HG03575 (cell line): Measurements from ENCODE around the gene KRT37.
"Not testable (repeated sequence)": the region's sequence is repeated elsewhere in the genome, so short reads cannot be mapped to it uniquely, and the experiment has no call there.

Experiments
- ATAC-seq: cut with Tn5 transposase; IDR thresholded peaks from one replicate; pipeline ENCODE4 v1.9.1; 2021; ENCODE audit not compliant: unreplicated experiment, insufficient number of reproducible peaks, low FRiP score; ENCODE audit errors: extremely low read depth

The KRT37 gene

DNA sequence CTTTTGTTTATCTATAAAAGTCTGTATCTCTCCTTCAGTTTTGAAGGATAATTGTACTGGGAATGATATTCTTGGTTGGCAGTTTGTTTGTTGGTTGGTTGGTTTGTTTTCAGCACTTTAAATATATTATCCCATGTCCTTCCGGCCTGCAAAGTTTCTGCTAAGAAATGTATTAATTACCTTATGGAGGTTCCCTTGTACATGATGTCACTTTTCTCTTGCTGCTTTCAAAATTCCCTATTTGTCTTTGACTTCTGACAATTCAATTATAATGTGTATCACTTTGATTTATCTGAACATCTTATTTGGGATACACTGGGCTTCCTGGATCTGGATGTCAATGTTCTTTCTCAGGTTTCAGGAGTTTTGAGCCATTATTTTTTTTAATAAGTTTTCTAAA, 38.2 kb downstream of the KRT37 start:
- no peak for ATAC-seq

DNA sequence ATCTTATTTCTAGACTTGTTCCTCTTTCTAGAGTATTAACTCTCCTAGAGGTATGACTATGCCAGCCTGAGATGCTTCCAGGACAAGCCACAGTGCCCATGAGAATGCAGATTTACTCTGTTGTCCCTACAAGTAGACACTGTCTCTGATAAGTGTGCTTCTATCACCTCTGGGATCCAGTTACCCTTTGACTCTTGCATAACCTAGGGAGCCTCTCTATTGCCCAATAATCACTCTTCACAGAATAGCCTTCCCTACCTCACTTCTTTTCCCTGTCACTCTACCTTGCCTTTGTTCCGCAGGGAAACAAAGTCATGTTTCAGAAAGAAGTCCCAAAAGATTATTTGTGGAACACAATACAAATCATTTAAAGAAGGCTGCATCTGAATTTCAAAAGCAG, 40.7 kb downstream of the KRT37 start:
- no peak for ATAC-seq

DNA sequence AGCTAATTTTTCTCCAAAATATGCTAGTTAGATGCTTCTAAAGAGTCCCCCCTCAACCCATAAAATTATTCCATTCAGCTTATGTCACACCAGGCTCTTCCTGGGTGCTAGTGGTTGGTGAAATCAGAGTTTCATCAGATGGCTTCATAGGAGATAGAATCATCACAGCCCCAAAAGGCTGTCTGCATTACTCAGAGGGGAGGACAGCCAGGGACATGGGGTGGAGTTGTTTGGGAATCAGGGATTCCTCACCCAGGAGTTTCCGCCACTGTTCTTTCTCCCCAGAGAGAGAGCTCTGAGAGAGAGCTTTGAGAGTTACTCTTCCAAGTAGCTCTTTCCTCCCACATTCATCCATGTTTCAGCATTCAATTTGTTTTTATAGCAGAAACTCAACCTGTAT, 42.0 kb downstream of the KRT37 start:
- ATAC-seq = no peak

DNA sequence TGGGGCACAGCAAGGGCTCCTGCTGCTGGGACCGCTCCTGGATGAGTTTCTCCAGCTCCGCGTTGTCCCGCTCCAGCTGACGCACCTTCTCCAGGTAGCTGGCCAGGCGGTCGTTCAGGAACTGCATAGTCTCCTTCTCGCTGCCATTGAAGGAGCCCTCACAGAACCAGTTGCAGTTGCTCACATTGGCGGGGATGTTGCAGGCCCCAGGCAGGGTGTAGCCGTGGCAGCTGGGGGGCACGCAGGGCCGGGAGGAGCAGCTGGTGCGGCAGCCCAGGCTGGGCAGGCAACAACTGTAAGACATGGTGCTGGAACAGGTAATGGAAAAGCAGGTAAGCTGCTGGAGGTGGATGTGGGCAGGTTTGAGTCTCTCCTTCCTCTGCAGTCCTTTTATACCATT, 42.4 kb downstream of the KRT37 start, which contains the start of gene KRT34:
Gene KRT34 (minus strand): TSS at position 364 of the 400 bp plus-strand sequence. CDS start 60 bp downstream, at position 304.
- ATAC-seq = not testable (repeated sequence)

DNA sequence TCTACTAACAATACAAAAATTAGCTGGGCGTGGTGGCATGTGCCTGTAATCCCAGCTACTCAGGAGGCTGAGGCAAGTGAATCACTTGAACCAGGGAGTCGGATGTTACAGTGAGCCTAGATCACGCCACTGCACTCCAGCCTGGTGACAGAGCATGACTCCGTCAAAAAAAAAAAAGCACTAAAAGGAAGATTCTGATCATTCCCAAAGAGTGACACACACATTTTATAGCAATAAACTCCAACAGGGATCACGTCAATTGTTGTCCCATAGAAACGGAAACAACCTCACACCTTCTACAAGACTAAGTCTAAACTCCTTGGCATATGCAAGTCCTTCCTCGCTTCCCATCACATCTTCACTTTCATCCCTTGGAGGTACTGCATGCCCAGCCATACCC, 44.3 kb downstream of the KRT37 start:
- not testable (repeated sequence) for ATAC-seq

DNA sequence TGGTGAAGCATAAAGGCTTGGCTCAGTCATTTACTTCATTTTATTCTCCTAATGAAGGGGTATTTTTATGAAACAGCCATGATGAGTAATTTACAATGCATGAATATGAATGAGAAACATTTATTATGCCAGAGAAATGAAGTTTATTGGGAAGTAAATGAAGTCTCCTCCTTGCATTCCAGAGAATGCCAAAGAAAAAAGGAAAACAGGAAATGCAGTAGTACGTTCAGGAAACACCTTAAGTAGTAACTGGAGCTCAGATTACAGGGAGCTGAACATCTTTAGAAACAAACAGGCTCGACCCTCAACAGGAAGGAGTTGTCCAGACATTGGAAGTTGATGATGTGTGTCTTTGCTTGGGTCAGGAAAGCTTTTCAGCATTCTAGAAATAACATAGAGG, 46.8 kb downstream of the KRT37 start:
- no peak for ATAC-seq
